IMR-90 (cell line): ENCODE data around the gene TPO. TPM values are rescaled to one million over a fixed set of nuclear protein-coding genes. Genes with fewer than 3 reads are reported as not detected.

Experiments used
- ATAC-seq: fragments of 200-7000 bp; cut with Tn5 transposase; 2 replicates; pipeline ENCODE4 v1.9.1; 2020; ENCODE audit warnings: low read depth, mild to moderate bottlenecking, moderate library complexity
- BruUV-seq: library from RNA; stranded (reverse); fragments of 400-500 nt; replicated peaks from 2 replicates; lab custom pipeline; 2021; lab: Mats Ljungman, UMichigan
- CTCF ChIA-PET: fragments of 300-600 bp; formaldehyde crosslinking; extraction: SDS; loops from one replicate; lab custom pipeline; 2021; ENCODE audit warnings: antibody characterized with exemption; lab: Yijun Ruan, JAX
- POLR2A ChIA-PET: fragments of 300-600 bp; sonication (Branson Sonifier 250); formaldehyde crosslinking; loops from one replicate; lab custom pipeline; 2022; ENCODE audit warnings: antibody characterized with exemption; ENCODE audit not compliant: unreplicated experiment; lab: Charles Lee
- DNase-seq: peaks from one replicate; pipeline ENCODE4 v3.0.0; 2013
- H2AFZ ChIP-seq: replicated peaks from 2 replicates; pipeline ENCODE3; 2013; ENCODE audit warnings: low read length, mild to moderate bottlenecking; ENCODE audit not compliant: poor library complexity
- H2AK5ac ChIP-seq: 2 replicates; pipeline ENCODE4 v1.6.1; 2013; ENCODE audit warnings: low read depth, low read length, inconsistent platforms
- H2AK9ac ChIP-seq: replicated peaks from 2 replicates; pipeline ENCODE3; 2013; ENCODE audit warnings: mild to moderate bottlenecking, low read depth, low read length, moderate library complexity; ENCODE audit not compliant: poor library complexity
- H2BK120ac ChIP-seq: 2 replicates; pipeline ENCODE4 v1.6.1; 2013; ENCODE audit warnings: low read depth, low read length, inconsistent platforms
- H2BK15ac ChIP-seq: 3 replicates; pipeline ENCODE4 v1.6.1; 2013; ENCODE audit warnings: low read depth, low read length, inconsistent platforms
- H2BK20ac ChIP-seq: 2 replicates; pipeline ENCODE4 v1.6.1; 2013; ENCODE audit warnings: low read depth, mild to moderate bottlenecking, inconsistent platforms, low read length, moderate library complexity
- H2BK5ac ChIP-seq: 2 replicates; pipeline ENCODE4 v1.6.1; 2013; ENCODE audit warnings: mild to moderate bottlenecking, low read depth, low read length, inconsistent platforms; ENCODE audit not compliant: poor library complexity, severe bottlenecking
- H3K14ac ChIP-seq: replicated peaks from 2 replicates; pipeline ENCODE4 v1.6.1; 2013; ENCODE audit warnings: low read depth, low read length, inconsistent platforms
- H3K18ac ChIP-seq: 2 replicates; pipeline ENCODE4 v1.6.1; 2013; ENCODE audit warnings: low read depth, low read length, control low read depth
- H3K23ac ChIP-seq: 2 replicates; pipeline ENCODE4 v1.6.1; 2013; ENCODE audit warnings: low read depth, low read length, inconsistent platforms
- H3K27ac ChIP-seq: 2 replicates; pipeline ENCODE4 v1.5.1; 2013; ENCODE audit warnings: mild to moderate bottlenecking, control low read depth, low read length; ENCODE audit not compliant: insufficient read depth
- H3K27me3 ChIP-seq: 2 replicates; pipeline ENCODE4 v1.6.1; 2013; ENCODE audit warnings: low read length; ENCODE audit not compliant: control insufficient read depth, insufficient read depth
- H3K36me3 ChIP-seq: 2 replicates; pipeline ENCODE4 v1.6.1; 2013; ENCODE audit warnings: low read length, mixed read lengths; ENCODE audit not compliant: control insufficient read depth, insufficient read depth
- H3K4ac ChIP-seq: 2 replicates; pipeline ENCODE4 v1.6.1; 2013; ENCODE audit warnings: low read depth, low read length, inconsistent platforms
- H3K4me1 ChIP-seq: 2 replicates; pipeline ENCODE4 v1.6.1; 2013; ENCODE audit warnings: low read length, mixed read lengths; ENCODE audit not compliant: control insufficient read depth, insufficient read depth
- H3K4me2 ChIP-seq: 2 replicates; pipeline ENCODE4 v1.6.1; 2013; ENCODE audit warnings: low read depth, mild to moderate bottlenecking, control low read depth, low read length, moderate library complexity
- H3K4me3 ChIP-seq: 2 replicates; pipeline ENCODE4 v1.5.1; 2013; ENCODE audit warnings: low read depth, mild to moderate bottlenecking, control low read depth, low read length, moderate library complexity; ENCODE audit not compliant: insufficient read depth
- H3K56ac ChIP-seq: 2 replicates; pipeline ENCODE4 v1.6.1; 2013; ENCODE audit warnings: low read length, inconsistent platforms; ENCODE audit not compliant: insufficient read depth; ENCODE audit errors: extremely low read depth
- H3K79me1 ChIP-seq, 2 experiments: 2 replicates each; pipeline ENCODE4 v1.6.1; 2013; ENCODE audit warnings: low read length in 2 of 2, inconsistent platforms in 1 of 2, low read depth in 1 of 2
- H3K9ac ChIP-seq: 2 replicates; pipeline ENCODE4 v1.6.1; 2013; ENCODE audit warnings: low read depth, low read length, control low read depth
- H3K9me1 ChIP-seq: 2 replicates; pipeline ENCODE4 v1.6.1; 2013; ENCODE audit warnings: low read length, inconsistent platforms; ENCODE audit not compliant: insufficient read depth
- H3K9me3 ChIP-seq: 2 replicates; pipeline ENCODE4 v1.6.1; 2013; ENCODE audit warnings: low read length; ENCODE audit not compliant: control insufficient read depth, insufficient read depth
- H4K20me1 ChIP-seq: 2 replicates; pipeline ENCODE4 v1.6.1; 2013; ENCODE audit warnings: low read length, inconsistent platforms; ENCODE audit not compliant: insufficient read depth
- H4K5ac ChIP-seq: 2 replicates; pipeline ENCODE4 v1.6.1; 2013; ENCODE audit warnings: mild to moderate bottlenecking, low read depth, low read length, control low read depth
- H4K8ac ChIP-seq, 2 experiments: 2 replicates each; pipeline ENCODE4 v1.6.1; 2013; ENCODE audit warnings: low read depth in 2 of 2, low read length in 2 of 2, control low read depth in 1 of 2, inconsistent platforms in 1 of 2
- H4K91ac ChIP-seq: 2 replicates; pipeline ENCODE4 v1.6.1; 2013; ENCODE audit warnings: low read depth, low read length, inconsistent platforms; ENCODE audit not compliant: insufficient read depth
- BHLHE40 ChIP-seq: fragments of 150-350 bp; IDR thresholded peaks from 2 replicates; pipeline ENCODE4 v1.6.1; 2016; ENCODE audit warnings: mild to moderate bottlenecking, low read depth, low read length
- CEBPB ChIP-seq: IDR thresholded peaks from 2 replicates; pipeline ENCODE4 v1.6.1; 2012; ENCODE audit warnings: low read depth, low read length, improper control_type of control experiment
- CHD1 ChIP-seq: IDR thresholded peaks from 2 replicates; pipeline ENCODE4 v1.6.1; 2012; ENCODE audit warnings: low read depth, low read length, improper control_type of control experiment
- ELK1 ChIP-seq: fragments of 150-350 bp; IDR thresholded peaks from 2 replicates; pipeline ENCODE4 v1.6.1; 2016; ENCODE audit warnings: low read depth, mild to moderate bottlenecking, low read length, moderate library complexity, borderline replicate concordance
- POLR2A ChIP-seq: IDR thresholded peaks from 2 replicates; pipeline ENCODE4 v1.6.1; 2012; ENCODE audit warnings: mild to moderate bottlenecking, low read depth, low read length
- RFX5 ChIP-seq: IDR thresholded peaks from 2 replicates; pipeline ENCODE4 v1.8.0; 2012; ENCODE audit warnings: low read depth, mild to moderate bottlenecking, low read length, moderate library complexity
- SMC3 ChIP-seq: fragments of 150-350 bp; IDR thresholded peaks from 2 replicates; pipeline ENCODE4 v1.6.1; 2016; ENCODE audit warnings: low read depth, mild to moderate bottlenecking, antibody characterized with exemption, low read length, moderate library complexity
- USF2 ChIP-seq: fragments of 150-350 bp; IDR thresholded peaks from 2 replicates; pipeline ENCODE4 v1.6.1; 2017; ENCODE audit warnings: mild to moderate bottlenecking, antibody characterized with exemption, low read length, low read depth
- WGBS, 2 experiments: methylation state at CpG; one replicate each; pipeline versions ENCODE4 v1.1.5 to v1.1.7; 2013; ENCODE audit warnings: missing lambda C conversion rate in 2 of 2; ENCODE audit not compliant: insufficient read length in 1 of 2; ENCODE audit errors: extremely low coverage in 2 of 2; 5-methylcytosine and 5-hydroxymethylcytosine counted together
- dilution Hi-C: fragments of 300-500 bp; cut with HindIII; formaldehyde crosslinking; loops from one replicate; pipeline ENCODE4 v1.14.3; 2018; ENCODE audit warnings: low sequenced_read_pairs; ENCODE audit not compliant: unreplicated experiment
- in situ Hi-C: fragments of 300-500 bp; cut with MboI; formaldehyde crosslinking; loops from 3 replicates; pipeline ENCODE4 v1.14.3; 2019; ENCODE audit warnings: low sequenced_read_pairs, inconsistent platforms, mixed read lengths
- intact Hi-C: fragments of 100-400 bp; cut with micrococcal nuclease; formaldehyde crosslinking; loops from 2 replicates; pipeline ENCODE4 v1.10.0; 2022
- polyA plus RNA-seq, 3 experiments: library from polyadenylated mRNA; depleted of rRNA; stranded (reverse); fragments of >200 nt; gene quantifications; 2 replicates each; pipeline ENCODE4 v1.2.3, GENCODE V29; 2012; ENCODE audit warnings: low replicate concordance in 1 of 3
- total RNA-seq: library from RNA; depleted of rRNA; stranded (reverse); fragments of >200 nt; gene quantifications from 2 replicates; pipeline ENCODE4 v1.2.3, GENCODE V29; 2012
- TF ChIP-seq, protein P1 (sequence below): conservative IDR thresholded peaks from 2 replicates; pipeline ENCODE4 v1.5.1; 2012; ENCODE audit warnings: mild to moderate bottlenecking, low read depth, low read length, improper control_type of control experiment

The TPO gene
- total and polyA plus RNA-seq, 2 of the 4 experiments (the other 2 are of a cell fraction): not detected

DNA sequence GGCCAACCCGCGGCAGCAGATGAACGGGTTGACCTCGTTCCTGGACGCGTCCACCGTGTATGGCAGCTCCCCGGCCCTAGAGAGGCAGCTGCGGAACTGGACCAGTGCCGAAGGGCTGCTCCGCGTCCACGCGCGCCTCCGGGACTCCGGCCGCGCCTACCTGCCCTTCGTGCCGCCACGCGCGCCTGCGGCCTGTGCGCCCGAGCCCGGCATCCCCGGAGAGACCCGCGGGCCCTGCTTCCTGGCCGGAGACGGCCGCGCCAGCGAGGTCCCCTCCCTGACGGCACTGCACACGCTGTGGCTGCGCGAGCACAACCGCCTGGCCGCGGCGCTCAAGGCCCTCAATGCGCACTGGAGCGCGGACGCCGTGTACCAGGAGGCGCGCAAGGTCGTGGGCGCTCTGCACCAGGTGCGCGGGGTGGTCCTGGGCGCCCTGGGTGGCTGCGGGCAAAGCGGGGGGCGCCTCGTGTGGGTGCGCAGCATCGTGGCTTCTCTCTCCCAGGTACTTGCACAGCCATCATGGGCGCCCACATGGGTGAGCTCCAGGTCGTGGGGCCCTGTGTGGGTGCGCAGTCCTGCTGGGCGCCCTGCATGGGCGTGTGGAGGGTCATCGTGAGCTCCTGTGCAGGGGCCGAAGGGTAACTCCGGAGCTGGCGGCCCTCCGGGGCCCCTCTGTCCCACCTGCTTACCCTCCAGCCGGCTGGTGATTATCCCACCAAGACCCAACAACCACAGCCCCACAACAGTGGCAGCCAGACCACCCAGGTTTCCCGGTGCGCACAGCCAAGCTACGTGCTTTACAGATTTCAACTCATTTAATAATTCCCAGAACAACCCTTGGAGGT, 64.2 kb downstream of the TPO start:
- CTCF ChIA-PET: no interaction called here
- DNase-seq (no peak), ATAC-seq (no peak)
- H3K9me1 ChIP-seq: no peaks in the 10 kb centered on the region
- no peak overlapping the region for H3K56ac ChIP-seq
- TF ChIP-seq POLR2A: no peak
- no peak for TF ChIP-seq SMC3
- no peak for TF ChIP-seq CHD1
- TF ChIP-seq ELK1: no peak
- no peak for TF ChIP-seq RFX5
- no peak for TF ChIP-seq USF2
- no peak for TF ChIP-seq BHLHE40
- TF ChIP-seq, protein P1, sequence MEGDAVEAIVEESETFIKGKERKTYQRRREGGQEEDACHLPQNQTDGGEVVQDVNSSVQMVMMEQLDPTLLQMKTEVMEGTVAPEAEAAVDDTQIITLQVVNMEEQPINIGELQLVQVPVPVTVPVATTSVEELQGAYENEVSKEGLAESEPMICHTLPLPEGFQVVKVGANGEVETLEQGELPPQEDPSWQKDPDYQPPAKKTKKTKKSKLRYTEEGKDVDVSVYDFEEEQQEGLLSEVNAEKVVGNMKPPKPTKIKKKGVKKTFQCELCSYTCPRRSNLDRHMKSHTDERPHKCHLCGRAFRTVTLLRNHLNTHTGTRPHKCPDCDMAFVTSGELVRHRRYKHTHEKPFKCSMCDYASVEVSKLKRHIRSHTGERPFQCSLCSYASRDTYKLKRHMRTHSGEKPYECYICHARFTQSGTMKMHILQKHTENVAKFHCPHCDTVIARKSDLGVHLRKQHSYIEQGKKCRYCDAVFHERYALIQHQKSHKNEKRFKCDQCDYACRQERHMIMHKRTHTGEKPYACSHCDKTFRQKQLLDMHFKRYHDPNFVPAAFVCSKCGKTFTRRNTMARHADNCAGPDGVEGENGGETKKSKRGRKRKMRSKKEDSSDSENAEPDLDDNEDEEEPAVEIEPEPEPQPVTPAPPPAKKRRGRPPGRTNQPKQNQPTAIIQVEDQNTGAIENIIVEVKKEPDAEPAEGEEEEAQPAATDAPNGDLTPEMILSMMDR: no peak
- no peak for TF ChIP-seq CEBPB
- H2BK15ac ChIP-seq: no peak overlapping the region
- H4K5ac ChIP-seq: no peak overlapping the region
- H3K9ac ChIP-seq: no peak overlapping the region
- H4K8ac ChIP-seq: no peak overlapping the region
- no peaks in the 10 kb centered on the region for H3K36me3 ChIP-seq
- no peaks in the 10 kb centered on the region for H3K4me1 ChIP-seq
- no peaks in the 10 kb centered on the region for H3K27me3 ChIP-seq
- H3K18ac ChIP-seq: no peak overlapping the region
- dilution Hi-C loops: no loop called here
- no peak overlapping the region for H2BK120ac ChIP-seq
- WGBS, 2 experiments: 79% methylated on average over 30 of the region's 76 CpGs; no CpG with 5 or more reads in 1 of the 2 experiments
- no peaks in the 10 kb centered on the region for H4K20me1 ChIP-seq
- H3K4ac ChIP-seq: no peak overlapping the region
- H2AK9ac ChIP-seq: no peak overlapping the region
- peaks cover 10% of the 10 kb centered on the region; the same call in 1 of the 2 replicates for H3K9me3 ChIP-seq
- no peak overlapping the region for H3K4me3 ChIP-seq
- intact Hi-C loops: no loop called here
- no peak overlapping the region for H3K27ac ChIP-seq
- no peak overlapping the region for H3K4me2 ChIP-seq
- in situ Hi-C loops: no loop called here
- no peak overlapping the region for H2AFZ ChIP-seq
- H3K23ac ChIP-seq: no peak overlapping the region
- no peak overlapping the region for H2BK20ac ChIP-seq
- BruUV-seq: no TSS peak
- no peak overlapping the region for H3K14ac ChIP-seq
- no peaks in the 10 kb centered on the region for H3K79me1 ChIP-seq
- no peak overlapping the region for H2AK5ac ChIP-seq
- H2BK5ac ChIP-seq: no peak overlapping the region
- no peak overlapping the region for H4K91ac ChIP-seq
- POLR2A ChIA-PET: no interaction called here
